ENCODE data around the gene STXBP4.

- TF ChIP-seq CTCF (IDR thresholded peaks at IDR 0.05; ENCODE audit: insufficient read depth, low read length, poor library complexity, severe bottlenecking) (no peak), EZH2phosphoT487 (conservative IDR thresholded peaks at IDR 0.05; ENCODE audit: low read length) (no peak)
These were observed 121.5 kb downstream of the STXBP4 start for GRCh38 chr17:55090079-55090492.
